Duodenal mucosa (tissue), 2 donors: ENCODE results near the gene IL1R2.

Source experiments
- H3K27ac ChIP-seq: one replicate; pipeline ENCODE4 v1.7.0; 2013; ENCODE audit warnings: low read depth, low read length
- H3K27me3 ChIP-seq, 2 donors: one replicate each; pipeline ENCODE4 v1.7.0; 2013; ENCODE audit warnings: low read length in 2 of 2, control low read depth in 1 of 2; ENCODE audit not compliant: insufficient read depth in 2 of 2, control insufficient read depth in 1 of 2
- H3K36me3 ChIP-seq, 2 donors: one replicate each; pipeline ENCODE4 v1.7.0; 2013; ENCODE audit warnings: low read length in 2 of 2, control low read depth in 1 of 2; ENCODE audit not compliant: insufficient read depth in 2 of 2, control insufficient read depth in 1 of 2
- H3K4me1 ChIP-seq, 2 donors: one replicate each; pipeline ENCODE4 v1.7.0; 2013; ENCODE audit warnings: low read length in 2 of 2, control low read depth in 1 of 2; ENCODE audit not compliant: insufficient read depth in 2 of 2, control insufficient read depth in 1 of 2
- H3K4me3 ChIP-seq, 2 donors: one replicate each; pipeline ENCODE4 v1.7.0; 2013; ENCODE audit warnings: low read length in 2 of 2, low read depth in 1 of 2
- H3K9ac ChIP-seq, 2 donors: one replicate each; pipeline ENCODE4 v1.7.0; 2013; ENCODE audit warnings: low read length in 2 of 2, low read depth in 1 of 2
- H3K9me3 ChIP-seq, 2 donors: one replicate each; pipeline ENCODE4 v1.7.0; 2013; ENCODE audit warnings: low read length in 2 of 2, control low read depth in 1 of 2; ENCODE audit not compliant: control insufficient read depth in 1 of 2

Gene IL1R2

GRCh38 chr2:101984656-101985055, 7.1 kb upstream of the IL1R2 start:
- H3K27ac ChIP-seq = no peak overlapping the region
- no peak overlapping the region for H3K9ac ChIP-seq

GRCh38 chr2:101985101-101985792, 6.5 kb upstream of the IL1R2 start:
- Histone ChIP-seq H3K27me3 (no peaks in the 10 kb centered on the region), H3K27ac (no peak overlapping the region), H3K9me3 (no peaks in the 10 kb centered on the region)

More at GRCh38 chr2:101984656-101985055, 7.1 kb upstream of the IL1R2 start:
- H3K27me3 ChIP-seq = no peaks in the 10 kb centered on the region
- no peaks in the 10 kb centered on the region for H3K4me1 ChIP-seq
- no peaks in the 10 kb centered on the region for H3K36me3 ChIP-seq
- no peak overlapping the region for H3K4me3 ChIP-seq
- H3K9me3 ChIP-seq = no peaks in the 10 kb centered on the region

GRCh38 chr2:101985793-101986164, 6.0 kb upstream of the IL1R2 start:
- Histone ChIP-seq H3K4me3 (no peak overlapping the region), H3K27me3 (no peaks in the 10 kb centered on the region), H3K9ac (no peak overlapping the region), H3K9me3 (no peaks in the 10 kb centered on the region), H3K36me3 (no peaks in the 10 kb centered on the region), H3K4me1 (no peaks in the 10 kb centered on the region), H3K27ac (no peak overlapping the region)

More at GRCh38 chr2:101985101-101985792, 6.5 kb upstream of the IL1R2 start:
- Histone ChIP-seq H3K4me1 (no peaks in the 10 kb centered on the region), H3K36me3 (no peaks in the 10 kb centered on the region), H3K4me3 (no peak overlapping the region), H3K9ac (no peak overlapping the region)

DNA sequence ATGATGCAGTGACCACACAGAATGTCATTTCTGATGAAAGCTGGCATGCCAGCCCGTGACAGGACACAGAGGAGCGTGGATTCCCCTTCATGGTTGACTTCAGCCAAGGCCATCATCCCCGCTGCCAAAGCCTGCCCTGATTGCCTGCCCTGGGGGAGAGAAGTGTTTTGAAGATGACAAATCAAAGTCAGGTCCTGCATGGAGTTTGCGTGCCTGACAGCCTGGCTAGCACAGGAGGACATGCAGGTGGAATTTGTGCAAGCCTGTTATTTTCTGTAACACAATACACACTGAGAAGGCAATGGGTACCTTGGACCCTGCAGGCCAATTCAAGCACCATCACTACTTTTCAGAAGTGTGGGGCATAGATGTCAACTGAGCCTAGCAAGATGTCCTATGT, 5.4 kb upstream of the IL1R2 start:
- Histone ChIP-seq H3K4me3 (no peak overlapping the region), H3K9me3 (no peaks in the 10 kb centered on the region), H3K27me3 (no peaks in the 10 kb centered on the region), H3K9ac (no peak overlapping the region), H3K27ac (no peak overlapping the region), H3K4me1 (no peaks in the 10 kb centered on the region), H3K36me3 (no peaks in the 10 kb centered on the region)

GRCh38 chr2:101986804-101987740, 4.7 kb upstream of the IL1R2 start:
- H3K4me1 ChIP-seq = no peaks in the 10 kb centered on the region
- H3K27ac ChIP-seq = no peak overlapping the region
- H3K36me3 ChIP-seq = no peaks in the 10 kb centered on the region
- no peaks in the 10 kb centered on the region for H3K9me3 ChIP-seq
- no peak overlapping the region for H3K4me3 ChIP-seq
- H3K27me3 ChIP-seq = no peaks in the 10 kb centered on the region
- no peak overlapping the region for H3K9ac ChIP-seq

DNA sequence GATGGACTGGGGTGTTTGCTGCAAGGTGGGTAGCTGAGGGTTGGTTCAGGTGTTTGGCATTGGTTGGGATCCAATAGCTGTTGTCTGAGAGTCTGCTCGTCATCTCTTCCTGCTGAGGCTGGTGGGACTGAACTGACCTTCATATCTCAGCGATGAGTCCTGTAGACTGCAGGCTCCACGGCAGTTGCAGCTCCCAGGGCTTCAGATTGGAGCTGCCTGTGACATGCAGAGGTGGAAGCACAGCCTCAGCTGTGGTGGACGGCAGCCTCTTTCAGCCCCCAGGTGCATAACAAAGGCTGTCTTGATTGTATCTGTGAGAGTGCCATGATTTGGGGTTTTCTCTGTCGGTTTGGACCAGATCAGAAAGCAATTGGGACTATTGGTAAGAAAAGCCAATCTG, 3.9 kb upstream of the IL1R2 start:
- no peak overlapping the region for H3K9ac ChIP-seq
- H3K36me3 ChIP-seq = no peaks in the 10 kb centered on the region
- H3K9me3 ChIP-seq = no peaks in the 10 kb centered on the region
- H3K4me1 ChIP-seq = no peaks in the 10 kb centered on the region
- no peak overlapping the region for H3K4me3 ChIP-seq
- no peaks in the 10 kb centered on the region for H3K27me3 ChIP-seq
- no peak overlapping the region for H3K27ac ChIP-seq

- Histone ChIP-seq H3K4me3 (no peak overlapping the region), H3K9ac (no peak overlapping the region), H3K36me3 (no peaks in the 10 kb centered on the region), H3K27me3 (no peaks in the 10 kb centered on the region), H3K9me3 (no peaks in the 10 kb centered on the region), H3K27ac (no peak overlapping the region), H3K4me1 (no peaks in the 10 kb centered on the region)
Observed at GRCh38 chr2:101988541-101988940, 3.2 kb upstream of the IL1R2 start.

DNA sequence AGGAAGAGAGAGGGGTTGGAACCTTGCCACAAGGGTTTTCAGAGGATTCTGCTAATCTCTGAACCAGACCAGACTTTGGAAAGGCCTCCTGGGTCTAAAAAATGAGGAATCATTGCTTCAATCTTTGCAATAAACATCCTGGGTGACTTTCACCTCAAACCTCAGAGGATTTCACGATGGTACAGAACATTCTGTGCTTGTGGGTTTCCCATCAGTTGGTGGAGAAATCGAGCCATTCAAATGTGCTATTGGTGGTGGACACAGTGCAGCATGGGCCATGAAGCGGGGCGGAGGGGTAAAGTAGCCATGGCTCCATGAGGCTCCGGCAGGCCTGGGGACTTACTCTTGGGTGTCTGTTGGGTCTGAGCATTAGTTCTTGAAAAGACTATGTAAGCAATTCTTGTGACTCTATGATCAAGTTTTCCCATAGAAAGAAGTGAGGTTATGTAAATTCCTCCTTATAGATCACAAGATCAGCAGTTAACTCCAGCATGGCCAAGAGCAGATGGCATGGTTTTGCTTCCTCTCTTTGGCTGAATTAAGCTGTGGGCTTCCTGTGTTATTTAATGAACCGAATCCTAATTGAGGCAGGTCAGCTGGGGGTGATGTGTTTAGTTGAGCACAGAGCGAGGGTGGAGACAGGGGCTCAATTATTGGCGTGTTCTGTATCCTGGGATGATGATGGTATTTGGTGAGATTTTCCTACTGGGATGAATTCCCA, 1.9 kb upstream of the IL1R2 start:
- H3K36me3 ChIP-seq = no peaks in the 10 kb centered on the region
- no peak overlapping the region for H3K9ac ChIP-seq
- no peaks in the 10 kb centered on the region for H3K9me3 ChIP-seq
- H3K4me1 ChIP-seq = no peaks in the 10 kb centered on the region
- no peaks in the 10 kb centered on the region for H3K27me3 ChIP-seq
- H3K27ac ChIP-seq = no peak overlapping the region
- no peak overlapping the region for H3K4me3 ChIP-seq

- H3K9ac ChIP-seq = no peak overlapping the region
- H3K27me3 ChIP-seq = no peaks in the 10 kb centered on the region
- no peak overlapping the region for H3K4me3 ChIP-seq
- H3K27ac ChIP-seq = no peak overlapping the region
- H3K36me3 ChIP-seq = no peaks in the 10 kb centered on the region
- H3K9me3 ChIP-seq = no peaks in the 10 kb centered on the region
- H3K4me1 ChIP-seq = no peaks in the 10 kb centered on the region
Observed at GRCh38 chr2:101993772-101994171, 2.0 kb downstream of the IL1R2 start.

DNA sequence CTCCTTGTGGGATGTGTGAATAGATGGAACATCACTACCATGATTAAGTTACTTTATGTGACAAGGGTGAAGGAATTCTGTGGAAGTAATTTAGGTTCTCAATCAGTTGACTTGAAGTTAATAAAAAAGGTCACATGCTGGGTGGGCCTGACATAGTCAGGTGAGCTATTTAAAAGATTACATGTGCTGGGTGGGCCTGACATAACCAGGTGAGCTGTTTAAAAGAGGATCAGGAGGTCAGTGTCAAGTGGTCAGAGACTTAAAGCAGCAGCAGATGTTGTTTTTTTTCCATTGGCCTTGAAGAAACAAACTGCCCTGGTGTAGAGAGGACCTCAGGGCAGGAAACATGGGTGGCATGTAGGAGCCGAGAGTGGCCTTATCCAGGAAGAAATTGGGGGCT, 3.3 kb downstream of the IL1R2 start:
- Histone ChIP-seq H3K9ac (no peak overlapping the region), H3K4me1 (no peaks in the 10 kb centered on the region), H3K9me3 (no peaks in the 10 kb centered on the region), H3K36me3 (no peaks in the 10 kb centered on the region), H3K27ac (no peak overlapping the region), H3K27me3 (no peaks in the 10 kb centered on the region), H3K4me3 (no peak overlapping the region)
